ENCODE results near the gene PALLD.

The PALLD gene

DNA sequence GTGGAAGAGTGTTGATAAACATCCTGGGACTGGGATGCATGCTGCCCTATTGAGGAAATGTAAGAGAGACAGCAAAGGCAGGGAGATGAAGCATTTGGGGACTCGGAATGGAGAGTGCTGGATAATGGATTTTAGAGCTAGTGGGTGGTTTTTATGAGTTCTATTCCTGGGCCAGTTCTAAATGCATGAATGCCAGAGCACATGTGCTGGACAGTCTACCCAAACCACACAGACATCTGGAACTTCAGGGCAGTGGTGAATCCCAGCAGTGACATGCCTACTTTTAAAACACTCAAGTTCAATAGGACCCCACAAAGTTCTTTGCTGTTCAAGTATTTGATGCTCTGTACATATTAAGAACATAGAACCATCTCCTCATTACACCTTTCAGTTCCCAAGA lies 379.3 kb downstream of the PALLD start (continued):
- TF ChIP-seq, protein P1, sequence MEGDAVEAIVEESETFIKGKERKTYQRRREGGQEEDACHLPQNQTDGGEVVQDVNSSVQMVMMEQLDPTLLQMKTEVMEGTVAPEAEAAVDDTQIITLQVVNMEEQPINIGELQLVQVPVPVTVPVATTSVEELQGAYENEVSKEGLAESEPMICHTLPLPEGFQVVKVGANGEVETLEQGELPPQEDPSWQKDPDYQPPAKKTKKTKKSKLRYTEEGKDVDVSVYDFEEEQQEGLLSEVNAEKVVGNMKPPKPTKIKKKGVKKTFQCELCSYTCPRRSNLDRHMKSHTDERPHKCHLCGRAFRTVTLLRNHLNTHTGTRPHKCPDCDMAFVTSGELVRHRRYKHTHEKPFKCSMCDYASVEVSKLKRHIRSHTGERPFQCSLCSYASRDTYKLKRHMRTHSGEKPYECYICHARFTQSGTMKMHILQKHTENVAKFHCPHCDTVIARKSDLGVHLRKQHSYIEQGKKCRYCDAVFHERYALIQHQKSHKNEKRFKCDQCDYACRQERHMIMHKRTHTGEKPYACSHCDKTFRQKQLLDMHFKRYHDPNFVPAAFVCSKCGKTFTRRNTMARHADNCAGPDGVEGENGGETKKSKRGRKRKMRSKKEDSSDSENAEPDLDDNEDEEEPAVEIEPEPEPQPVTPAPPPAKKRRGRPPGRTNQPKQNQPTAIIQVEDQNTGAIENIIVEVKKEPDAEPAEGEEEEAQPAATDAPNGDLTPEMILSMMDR (tag by site-specific recombination; IDR thresholded peaks at IDR 0.05), result no peak

DNA sequence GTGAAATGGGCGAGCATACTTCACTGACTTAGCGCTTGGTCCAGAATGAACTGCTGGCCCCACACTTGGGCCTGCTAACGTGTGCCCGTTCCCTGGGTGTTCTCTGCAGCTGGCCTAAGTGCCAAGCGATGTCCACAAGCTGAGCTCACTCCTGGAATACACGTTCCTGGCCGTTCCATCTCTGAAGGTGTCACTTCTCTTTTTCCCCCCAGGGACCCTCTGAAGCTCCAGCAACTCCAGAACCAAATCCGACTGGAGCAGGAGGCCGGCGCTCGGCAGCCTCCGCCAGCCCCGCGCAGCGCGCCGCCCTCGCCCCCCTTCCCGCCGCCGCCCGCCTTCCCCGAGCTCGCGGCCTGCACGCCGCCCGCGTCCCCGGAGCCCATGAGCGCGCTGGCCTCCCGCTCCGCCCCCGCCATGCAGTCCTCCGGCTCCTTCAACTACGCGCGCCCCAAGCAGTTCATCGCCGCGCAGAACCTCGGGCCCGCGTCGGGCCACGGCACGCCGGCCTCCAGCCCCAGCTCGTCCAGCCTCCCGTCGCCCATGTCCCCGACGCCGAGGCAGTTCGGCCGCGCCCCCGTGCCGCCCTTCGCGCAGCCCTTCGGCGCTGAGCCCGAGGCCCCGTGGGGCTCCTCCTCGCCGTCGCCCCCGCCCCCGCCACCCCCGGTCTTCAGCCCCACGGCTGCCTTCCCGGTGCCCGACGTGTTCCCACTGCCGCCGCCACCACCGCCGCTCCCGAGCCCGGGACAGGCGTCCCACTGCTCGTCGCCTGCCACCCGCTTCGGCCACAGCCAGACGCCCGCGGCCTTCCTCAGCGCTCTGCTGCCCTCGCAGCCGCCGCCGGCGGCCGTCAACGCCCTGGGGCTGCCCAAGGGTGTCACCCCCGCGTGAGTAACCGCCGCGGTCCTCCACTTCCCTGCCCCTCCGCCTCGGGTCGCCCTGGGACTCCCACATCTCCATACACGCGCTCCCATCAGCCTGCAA lies 380.9 kb downstream of the PALLD start:
- Histone ChIP-seq H3K9me3 (ENCODE audit: control insufficient read depth, insufficient read depth, low read depth, low read length) (no peaks in the 10 kb centered on the region), H3K4me1 (ENCODE audit: control insufficient read depth, insufficient read depth, low read length) (no peaks in the 10 kb centered on the region), H3K36me3 (ENCODE audit: control insufficient read depth in 2 of 2, insufficient read depth in 1 of 2, low read length in 2 of 2) (peaks cover 0 to 29% of the 10 kb centered on the region in 2 experiments; a peak in 2 of 3 replicates), H3K4me3 (ENCODE audit: low read depth, low read length) (no peak overlapping the region), H3K27ac (ENCODE audit: extremely low read depth, low read depth, low read length) (no peak overlapping the region)
- ChIA-PET CTCF (no interaction called here), POLR2A (no interaction called here)
- TF ChIP-seq ZNF626 (tag by site-specific recombination; IDR thresholded peaks at IDR 0.05) (no peak), ZNF776 (tag by site-specific recombination; IDR thresholded peaks at IDR 0.05; ENCODE audit: borderline replicate concordance) (no peak), ZNF146 (tag by site-specific recombination; IDR thresholded peaks at IDR 0.05) (no peak), ZNF677 (tag by site-specific recombination; IDR thresholded peaks at IDR 0.05) (no peak), SP2 (tag by site-specific recombination; IDR thresholded peaks at IDR 0.05) (no peak), ZNF670 (tag by site-specific recombination; IDR thresholded peaks at IDR 0.05; ENCODE audit: low read depth) (no peak), ZNF391 (tag by site-specific recombination; IDR thresholded peaks at IDR 0.05; ENCODE audit: borderline replicate concordance, low read depth) (no peak), ZSCAN30 (tag by site-specific recombination; IDR thresholded peaks at IDR 0.05) (no peak), ZNF221 (tag by site-specific recombination; IDR thresholded peaks at IDR 0.05; ENCODE audit: borderline replicate concordance) (no peak), ZNF561 (tag by site-specific recombination; IDR thresholded peaks at IDR 0.05; ENCODE audit: borderline replicate concordance) (no peak), ZNF707 (tag by site-specific recombination; IDR thresholded peaks at IDR 0.05) (no peak), ZNF114 (tag by site-specific recombination; IDR thresholded peaks at IDR 0.05) (no peak), ZNF174 (tag by site-specific recombination; IDR thresholded peaks at IDR 0.05) (no peak), ZNF529 (tag by site-specific recombination; IDR thresholded peaks at IDR 0.05; ENCODE audit: insufficient replicate concordance) (no peak), ZNF274 (IDR thresholded peaks at IDR 0.05; ENCODE audit: low read length) (no peak), ZNF274 (tag by site-specific recombination; IDR thresholded peaks at IDR 0.05; ENCODE audit: borderline replicate concordance) (no peak)
- TF ChIP-seq, protein P2, sequence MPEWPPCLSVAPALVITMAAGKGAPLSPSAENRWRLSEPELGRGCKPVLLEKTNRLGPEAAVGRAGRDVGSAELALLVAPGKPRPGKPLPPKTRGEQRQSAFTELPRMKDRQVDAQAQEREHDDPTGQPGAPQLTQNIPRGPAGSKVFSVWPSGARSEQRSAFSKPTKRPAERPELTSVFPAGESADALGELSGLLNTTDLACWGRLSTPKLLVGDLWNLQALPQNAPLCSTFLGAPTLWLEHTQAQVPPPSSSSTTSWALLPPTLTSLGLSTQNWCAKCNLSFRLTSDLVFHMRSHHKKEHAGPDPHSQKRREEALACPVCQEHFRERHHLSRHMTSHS (tag by site-specific recombination; IDR thresholded peaks at IDR 0.05), result no peak
- TF ChIP-seq, protein P3, sequence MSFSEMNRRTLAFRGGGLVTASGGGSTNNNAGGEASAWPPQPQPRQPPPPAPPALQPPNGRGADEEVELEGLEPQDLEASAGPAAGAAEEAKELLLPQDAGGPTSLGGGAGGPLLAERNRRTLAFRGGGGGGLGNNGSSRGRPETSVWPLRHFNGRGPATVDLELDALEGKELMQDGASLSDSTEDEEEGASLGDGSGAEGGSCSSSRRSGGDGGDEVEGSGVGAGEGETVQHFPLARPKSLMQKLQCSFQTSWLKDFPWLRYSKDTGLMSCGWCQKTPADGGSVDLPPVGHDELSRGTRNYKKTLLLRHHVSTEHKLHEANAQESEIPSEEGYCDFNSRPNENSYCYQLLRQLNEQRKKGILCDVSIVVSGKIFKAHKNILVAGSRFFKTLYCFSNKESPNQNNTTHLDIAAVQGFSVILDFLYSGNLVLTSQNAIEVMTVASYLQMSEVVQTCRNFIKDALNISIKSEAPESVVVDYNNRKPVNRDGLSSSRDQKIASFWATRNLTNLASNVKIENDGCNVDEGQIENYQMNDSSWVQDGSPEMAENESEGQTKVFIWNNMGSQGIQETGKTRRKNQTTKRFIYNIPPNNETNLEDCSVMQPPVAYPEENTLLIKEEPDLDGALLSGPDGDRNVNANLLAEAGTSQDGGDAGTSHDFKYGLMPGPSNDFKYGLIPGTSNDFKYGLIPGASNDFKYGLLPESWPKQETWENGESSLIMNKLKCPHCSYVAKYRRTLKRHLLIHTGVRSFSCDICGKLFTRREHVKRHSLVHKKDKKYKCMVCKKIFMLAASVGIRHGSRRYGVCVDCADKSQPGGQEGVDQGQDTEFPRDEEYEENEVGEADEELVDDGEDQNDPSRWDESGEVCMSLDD (tag by site-specific recombination; IDR thresholded peaks at IDR 0.05), result no peak
- TF ChIP-seq, protein P4, sequence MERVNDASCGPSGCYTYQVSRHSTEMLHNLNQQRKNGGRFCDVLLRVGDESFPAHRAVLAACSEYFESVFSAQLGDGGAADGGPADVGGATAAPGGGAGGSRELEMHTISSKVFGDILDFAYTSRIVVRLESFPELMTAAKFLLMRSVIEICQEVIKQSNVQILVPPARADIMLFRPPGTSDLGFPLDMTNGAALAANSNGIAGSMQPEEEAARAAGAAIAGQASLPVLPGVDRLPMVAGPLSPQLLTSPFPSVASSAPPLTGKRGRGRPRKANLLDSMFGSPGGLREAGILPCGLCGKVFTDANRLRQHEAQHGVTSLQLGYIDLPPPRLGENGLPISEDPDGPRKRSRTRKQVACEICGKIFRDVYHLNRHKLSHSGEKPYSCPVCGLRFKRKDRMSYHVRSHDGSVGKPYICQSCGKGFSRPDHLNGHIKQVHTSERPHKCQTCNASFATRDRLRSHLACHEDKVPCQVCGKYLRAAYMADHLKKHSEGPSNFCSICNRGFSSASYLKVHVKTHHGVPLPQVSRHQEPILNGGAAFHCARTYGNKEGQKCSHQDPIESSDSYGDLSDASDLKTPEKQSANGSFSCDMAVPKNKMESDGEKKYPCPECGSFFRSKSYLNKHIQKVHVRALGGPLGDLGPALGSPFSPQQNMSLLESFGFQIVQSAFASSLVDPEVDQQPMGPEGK (tag by site-specific recombination; IDR thresholded peaks at IDR 0.05), result no peak

Data from HEK293 (cell line).